ENCODE measurements around the gene ADCYAP1R1.

Gene ADCYAP1R1

GRCh38 chr7:31107106-31108090 lies 55.3 kb downstream of the ADCYAP1R1 start:
- no peak for DNase-seq

GRCh38 chr7:31108097-31108657 lies 56.1 kb downstream of the ADCYAP1R1 start:
- DNase-seq, result no peak

GRCh38 chr7:31109751-31110150 lies 57.6 kb downstream of the ADCYAP1R1 start:
- DNase-seq, result no peak

- DNase-seq, result no peak
Measured at GRCh38 chr7:31110331-31111108, 58.4 kb downstream of the ADCYAP1R1 start.

- no peak for DNase-seq
Measured at GRCh38 chr7:31111109-31111451, 59.0 kb downstream of the ADCYAP1R1 start.

GRCh38 chr7:31113660-31114059 lies 61.6 kb downstream of the ADCYAP1R1 start:
- no peak for DNase-seq

GRCh38 chr7:31114593-31115343 lies 62.7 kb downstream of the ADCYAP1R1 start:
- no peak for DNase-seq

GRCh38 chr7:31116615-31117014 lies 64.5 kb downstream of the ADCYAP1R1 start:
- DNase-seq, result no peak

- DNase-seq, result no peak
Measured at GRCh38 chr7:31119249-31119648, 67.1 kb downstream of the ADCYAP1R1 start.

GRCh38 chr7:31120800-31121513 lies 68.8 kb downstream of the ADCYAP1R1 start:
- DNase-seq, result no peak

- no peak for DNase-seq
Measured at GRCh38 chr7:31121601-31122000, 69.5 kb downstream of the ADCYAP1R1 start.

- DNase-seq, result peak; percentile 31
Measured at GRCh38 chr7:31122649-31123058, 70.5 kb downstream of the ADCYAP1R1 start.

GRCh38 chr7:31123321-31123720 lies 71.2 kb downstream of the ADCYAP1R1 start:
- DNase-seq, result no peak

GRCh38 chr7:31123726-31124125 lies 71.6 kb downstream of the ADCYAP1R1 start:
- no peak for DNase-seq

- no peak for DNase-seq
Measured at GRCh38 chr7:31125171-31125570, 73.1 kb downstream of the ADCYAP1R1 start.

GRCh38 chr7:31126976-31127375 lies 74.9 kb downstream of the ADCYAP1R1 start:
- DNase-seq, result no peak

GRCh38 chr7:31129067-31129466 lies 77.0 kb downstream of the ADCYAP1R1 start:
- no peak for DNase-seq

- no peak for DNase-seq
Measured at GRCh38 chr7:31133497-31133896, 81.4 kb downstream of the ADCYAP1R1 start.

- peak; percentile 22 for DNase-seq
Measured at GRCh38 chr7:31134246-31135188, 82.4 kb downstream of the ADCYAP1R1 start.

GRCh38 chr7:31137234-31137633 lies 85.1 kb downstream of the ADCYAP1R1 start:
- DNase-seq, result no peak

- no peak for DNase-seq
Measured at GRCh38 chr7:31145339-31145738, 93.2 kb downstream of the ADCYAP1R1 start.

Data from NCI-H1048 (cell line).